ENCODE results near the gene KXD1.

KXD1 gene

GRCh38 chr19:18608102-18608804, 50.6 kb downstream of the KXD1 start:
- H3K4me2 ChIP-seq (ENCODE audit: low read length), result no peak overlapping the region
- H3K79me1 ChIP-seq (ENCODE audit: low read length), result peaks cover 3% of the 10 kb centered on the region
- no peak for DNase-seq
- H3K79me2 ChIP-seq (ENCODE audit: control insufficient read depth, insufficient read depth, low read length, poor library complexity), result no peaks in the 10 kb centered on the region
- no peak overlapping the region for H3K18ac ChIP-seq (ENCODE audit: low read length)
- no peak overlapping the region for H2AK5ac ChIP-seq (ENCODE audit: low read length)
- peaks cover 91% of the 10 kb centered on the region for H3K27me3 ChIP-seq (ENCODE audit: insufficient read depth, low read length)
- H4K91ac ChIP-seq (ENCODE audit: low read depth, low read length), result no peak overlapping the region
- no peak overlapping the region for H2BK12ac ChIP-seq (ENCODE audit: low read length)
- H3K23ac ChIP-seq (ENCODE audit: low read length), result no peak overlapping the region
- H2AFZ ChIP-seq (ENCODE audit: insufficient read depth, low read length, poor library complexity), result no peak overlapping the region
- no peak overlapping the region for H3K27ac ChIP-seq (ENCODE audit: low read depth, low read length)
- H4K8ac ChIP-seq (ENCODE audit: low read depth, low read length), result no peak overlapping the region
- H3K4me3 ChIP-seq (ENCODE audit: low read depth, low read length), result no peak overlapping the region
- no CpG with 5 or more reads among the region's 5 CpGs for WGBS (ENCODE audit: extremely low coverage, insufficient coverage, insufficient read length)
- no peak overlapping the region for H2BK5ac ChIP-seq (ENCODE audit: low read depth, low read length, poor library complexity)
- H3K36me3 ChIP-seq (ENCODE audit: control insufficient read depth in 1 of 2, insufficient read depth in 2 of 2, low read length in 2 of 2), result no peaks in the 10 kb centered on the region
- H2BK120ac ChIP-seq (ENCODE audit: insufficient read depth, low read length, poor library complexity), result no peak overlapping the region
- no peaks in the 10 kb centered on the region for H3K9me3 ChIP-seq (ENCODE audit: insufficient read depth, low read depth, low read length)
- H3K14ac ChIP-seq (ENCODE audit: low read length), result no peak overlapping the region
- peaks cover 15 to 20% of the 10 kb centered on the region in 2 experiments for H3K4me1 ChIP-seq (ENCODE audit: control insufficient read depth in 1 of 2, insufficient read depth in 2 of 2, low read length in 2 of 2)
- no peak overlapping the region for H3K9ac ChIP-seq (ENCODE audit: low read length)
- no peak overlapping the region for H4K12ac ChIP-seq (ENCODE audit: low read depth, low read length)
- no peak overlapping the region for H3K4ac ChIP-seq (ENCODE audit: low read depth, low read length)

GRCh38 chr19:18608805-18609716, 51.4 kb downstream of the KXD1 start:
- H2BK12ac ChIP-seq (ENCODE audit: low read length), result no peak overlapping the region
- no peak overlapping the region for H4K8ac ChIP-seq (ENCODE audit: low read depth, low read length)
- no peaks in the 10 kb centered on the region for H3K79me2 ChIP-seq (ENCODE audit: control insufficient read depth, insufficient read depth, low read length, poor library complexity)
- H3K27me3 ChIP-seq (ENCODE audit: insufficient read depth, low read length), result peaks cover 91% of the 10 kb centered on the region
- H3K27ac ChIP-seq (ENCODE audit: low read depth, low read length), result no peak overlapping the region
- H3K18ac ChIP-seq (ENCODE audit: low read length), result no peak overlapping the region
- DNase-seq, result no peak
- H3K14ac ChIP-seq (ENCODE audit: low read length), result no peak overlapping the region
- WGBS (ENCODE audit: extremely low coverage, insufficient coverage, insufficient read length), result no CpG with 5 or more reads among the region's 9 CpGs
- no peak overlapping the region for H3K4me3 ChIP-seq (ENCODE audit: low read depth, low read length)
- no peak overlapping the region for H3K4ac ChIP-seq (ENCODE audit: low read depth, low read length)
- no peak overlapping the region for H2BK5ac ChIP-seq (ENCODE audit: low read depth, low read length, poor library complexity)
- no peak overlapping the region for H3K23ac ChIP-seq (ENCODE audit: low read length)
- no peak overlapping the region for H4K91ac ChIP-seq (ENCODE audit: low read depth, low read length)
- H2AK5ac ChIP-seq (ENCODE audit: low read length), result no peak overlapping the region
- H3K79me1 ChIP-seq (ENCODE audit: low read length), result peaks cover 3% of the 10 kb centered on the region
- peaks cover 3% of the 10 kb centered on the region for H3K9me3 ChIP-seq (ENCODE audit: insufficient read depth, low read depth, low read length)
- no peak overlapping the region for H2AFZ ChIP-seq (ENCODE audit: insufficient read depth, low read length, poor library complexity)
- H2BK120ac ChIP-seq (ENCODE audit: insufficient read depth, low read length, poor library complexity), result no peak overlapping the region
- no peak overlapping the region for H4K12ac ChIP-seq (ENCODE audit: low read depth, low read length)
- peaks cover 15 to 20% of the 10 kb centered on the region in 2 experiments for H3K4me1 ChIP-seq (ENCODE audit: control insufficient read depth in 1 of 2, insufficient read depth in 2 of 2, low read length in 2 of 2)
- H3K36me3 ChIP-seq (ENCODE audit: control insufficient read depth in 1 of 2, insufficient read depth in 2 of 2, low read length in 2 of 2), result no peaks in the 10 kb centered on the region
- H3K4me2 ChIP-seq (ENCODE audit: low read length), result no peak overlapping the region
- no peak overlapping the region for H3K9ac ChIP-seq (ENCODE audit: low read length)

GRCh38 chr19:18609717-18610051, 52.0 kb downstream of the KXD1 start:
- peaks cover 15 to 20% of the 10 kb centered on the region in 2 experiments for H3K4me1 ChIP-seq (ENCODE audit: control insufficient read depth in 1 of 2, insufficient read depth in 2 of 2, low read length in 2 of 2)
- H2BK12ac ChIP-seq (ENCODE audit: low read length), result no peak overlapping the region
- no peak overlapping the region for H2BK5ac ChIP-seq (ENCODE audit: low read depth, low read length, poor library complexity)
- H3K9me3 ChIP-seq (ENCODE audit: insufficient read depth, low read depth, low read length), result peaks cover 3% of the 10 kb centered on the region
- H3K18ac ChIP-seq (ENCODE audit: low read length), result no peak overlapping the region
- H4K91ac ChIP-seq (ENCODE audit: low read depth, low read length), result no peak overlapping the region
- no peak overlapping the region for H3K4me3 ChIP-seq (ENCODE audit: low read depth, low read length)
- H3K9ac ChIP-seq (ENCODE audit: low read length), result no peak overlapping the region
- no peak overlapping the region for H3K4ac ChIP-seq (ENCODE audit: low read depth, low read length)
- H3K36me3 ChIP-seq (ENCODE audit: control insufficient read depth in 1 of 2, insufficient read depth in 2 of 2, low read length in 2 of 2), result no peaks in the 10 kb centered on the region
- H3K14ac ChIP-seq (ENCODE audit: low read length), result no peak overlapping the region
- no peak overlapping the region for H3K23ac ChIP-seq (ENCODE audit: low read length)
- no peak overlapping the region for H2BK120ac ChIP-seq (ENCODE audit: insufficient read depth, low read length, poor library complexity)
- no peak overlapping the region for H3K4me2 ChIP-seq (ENCODE audit: low read length)
- H4K8ac ChIP-seq (ENCODE audit: low read depth, low read length), result no peak overlapping the region
- H3K79me1 ChIP-seq (ENCODE audit: low read length), result peaks cover 3% of the 10 kb centered on the region
- H2AFZ ChIP-seq (ENCODE audit: insufficient read depth, low read length, poor library complexity), result no peak overlapping the region
- DNase-seq, result no peak
- H3K79me2 ChIP-seq (ENCODE audit: control insufficient read depth, insufficient read depth, low read length, poor library complexity), result no peaks in the 10 kb centered on the region
- WGBS (ENCODE audit: extremely low coverage, insufficient coverage, insufficient read length), result no CpG with 5 or more reads among the region's 2 CpGs
- H4K12ac ChIP-seq (ENCODE audit: low read depth, low read length), result no peak overlapping the region
- no peak overlapping the region for H3K27ac ChIP-seq (ENCODE audit: low read depth, low read length)
- peaks cover 91% of the 10 kb centered on the region for H3K27me3 ChIP-seq (ENCODE audit: insufficient read depth, low read length)
- H2AK5ac ChIP-seq (ENCODE audit: low read length), result no peak overlapping the region

GRCh38 chr19:18610245-18610555, 52.5 kb downstream of the KXD1 start:
- Histone ChIP-seq H2AFZ (ENCODE audit: insufficient read depth, low read length, poor library complexity) (no peak overlapping the region), H3K36me3 (ENCODE audit: control insufficient read depth in 1 of 2, insufficient read depth in 2 of 2, low read length in 2 of 2) (no peaks in the 10 kb centered on the region), H4K12ac (ENCODE audit: low read depth, low read length) (no peak overlapping the region), H3K79me2 (ENCODE audit: control insufficient read depth, insufficient read depth, low read length, poor library complexity) (no peaks in the 10 kb centered on the region), H2BK12ac (ENCODE audit: low read length) (no peak overlapping the region), H3K79me1 (ENCODE audit: low read length) (peaks cover 3% of the 10 kb centered on the region), H3K27me3 (ENCODE audit: insufficient read depth, low read length) (peaks cover 87% of the 10 kb centered on the region), H2AK5ac (ENCODE audit: low read length) (no peak overlapping the region), H3K9me3 (ENCODE audit: insufficient read depth, low read depth, low read length) (peaks cover 3% of the 10 kb centered on the region), H2BK5ac (ENCODE audit: low read depth, low read length, poor library complexity) (no peak overlapping the region), H3K27ac (ENCODE audit: low read depth, low read length) (no peak overlapping the region), H3K23ac (ENCODE audit: low read length) (no peak overlapping the region), H3K4me1 (ENCODE audit: control insufficient read depth in 1 of 2, insufficient read depth in 2 of 2, low read length in 2 of 2) (peaks cover 15 to 20% of the 10 kb centered on the region in 2 experiments), H3K14ac (ENCODE audit: low read length) (no peak overlapping the region), H3K4me2 (ENCODE audit: low read length) (peak overlapping the region; percentile 13), H4K91ac (ENCODE audit: low read depth, low read length) (no peak overlapping the region), H2BK120ac (ENCODE audit: insufficient read depth, low read length, poor library complexity) (no peak overlapping the region), H4K8ac (ENCODE audit: low read depth, low read length) (no peak overlapping the region), H3K4me3 (ENCODE audit: low read depth, low read length) (no peak overlapping the region), H3K18ac (ENCODE audit: low read length) (no peak overlapping the region), H3K9ac (ENCODE audit: low read length) (no peak overlapping the region), H3K4ac (ENCODE audit: low read depth, low read length) (no peak overlapping the region)
- WGBS (ENCODE audit: extremely low coverage, insufficient coverage, insufficient read length), result no CpG with 5 or more reads among the region's 3 CpGs
- DNase-seq, result no peak

Measured in trophoblast cell (in vitro differentiated cells and primary cell).